DMS 273 (cell line): ENCODE data around the gene KIF26B.

Experiments
- DNase-seq: peaks from one replicate; lab custom pipeline; 2025; ENCODE audit not compliant: unreplicated experiment; lab: John Stamatoyannopoulos, UW

KIF26B gene

GRCh38 chr1:245606157-245606725 is 451.5 kb downstream of the KIF26B start:
- no peak for DNase-seq

- no peak for DNase-seq
These were observed 453.5 kb downstream of the KIF26B start for GRCh38 chr1:245608271-245608670.

- DNase-seq = no peak
These were observed 454.8 kb downstream of the KIF26B start for GRCh38 chr1:245609354-245610150.

GRCh38 chr1:245611251-245611650 is 456.5 kb downstream of the KIF26B start:
- no peak for DNase-seq

- no peak for DNase-seq
These were observed 459.7 kb downstream of the KIF26B start for GRCh38 chr1:245614476-245614875.

GRCh38 chr1:245615001-245615400 is 460.2 kb downstream of the KIF26B start:
- DNase-seq = no peak

GRCh38 chr1:245621589-245621988 is 466.8 kb downstream of the KIF26B start:
- no peak for DNase-seq

GRCh38 chr1:245622332-245623014 is 467.7 kb downstream of the KIF26B start:
- no peak for DNase-seq

GRCh38 chr1:245641384-245641783 is 486.6 kb downstream of the KIF26B start:
- no peak for DNase-seq

GRCh38 chr1:245645406-245645805 is 490.6 kb downstream of the KIF26B start:
- no peak for DNase-seq

- DNase-seq = no peak
These were observed 491.1 kb downstream of the KIF26B start for GRCh38 chr1:245645894-245646293.

- no peak for DNase-seq
These were observed 494.2 kb downstream of the KIF26B start for GRCh38 chr1:245648749-245649522.

GRCh38 chr1:245649666-245650065 is 494.9 kb downstream of the KIF26B start:
- DNase-seq = no peak

- DNase-seq = no peak
These were observed 495.7 kb downstream of the KIF26B start for GRCh38 chr1:245650441-245650960.

GRCh38 chr1:245651093-245651492 is 496.3 kb downstream of the KIF26B start:
- no peak for DNase-seq

GRCh38 chr1:245652116-245652515 is 497.3 kb downstream of the KIF26B start:
- DNase-seq = no peak

- DNase-seq = no peak
These were observed 498.1 kb downstream of the KIF26B start for GRCh38 chr1:245652660-245653427.

GRCh38 chr1:245654460-245655050 is 499.8 kb downstream of the KIF26B start:
- no peak for DNase-seq

- no peak for DNase-seq
These were observed 501.5 kb downstream of the KIF26B start for GRCh38 chr1:245656189-245656717.

GRCh38 chr1:245657371-245657770 is 502.6 kb downstream of the KIF26B start:
- no peak for DNase-seq
